EL (cell line): ENCODE data around the gene ZNF598.
A peak's percentile ranks its signal among the peaks of the same experiment; 100 is the strongest.

ENCODE experiments used
- DNase-seq: peaks from one replicate; pipeline ENCODE4 v3.0.0-alpha.2; 2016

ZNF598 gene

DNA sequence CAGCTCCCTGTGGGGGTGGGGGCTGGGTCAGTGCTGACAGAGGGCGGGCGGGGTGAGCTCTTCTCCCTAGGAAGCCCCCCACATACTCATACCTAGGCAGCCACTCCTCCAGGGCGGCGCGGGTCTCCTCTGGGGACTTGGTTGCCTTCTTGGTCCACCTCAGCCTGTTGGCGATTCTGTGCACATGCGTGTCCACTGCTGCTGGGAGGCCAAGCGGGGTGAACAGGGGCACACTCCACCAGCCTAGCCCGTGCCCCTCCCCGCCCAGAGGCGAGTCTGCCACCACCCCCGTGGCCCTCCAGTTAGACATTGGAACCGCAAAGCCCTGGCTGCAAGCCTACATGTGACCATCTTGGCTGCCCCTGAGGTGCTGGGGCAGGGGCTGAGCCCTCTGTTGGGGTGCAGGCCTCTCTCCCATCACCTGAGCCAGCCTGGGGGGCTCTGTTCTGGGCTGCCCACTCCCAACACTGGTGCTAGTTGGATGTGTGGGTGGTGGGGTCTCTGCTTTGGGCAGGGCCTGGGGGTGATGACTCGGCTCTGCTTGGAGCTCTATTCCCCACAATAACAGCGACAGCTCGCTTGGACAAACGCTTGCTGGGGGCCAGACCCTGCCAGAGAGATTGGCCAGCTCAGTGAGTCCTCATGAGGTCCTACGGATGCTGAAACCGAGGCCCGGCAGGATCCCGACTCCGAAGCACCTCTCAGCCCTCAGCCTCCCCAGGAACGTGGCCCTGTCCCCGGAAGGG is 30.6 kb upstream of the ZNF598 start:
- no peak for DNase-seq

DNA sequence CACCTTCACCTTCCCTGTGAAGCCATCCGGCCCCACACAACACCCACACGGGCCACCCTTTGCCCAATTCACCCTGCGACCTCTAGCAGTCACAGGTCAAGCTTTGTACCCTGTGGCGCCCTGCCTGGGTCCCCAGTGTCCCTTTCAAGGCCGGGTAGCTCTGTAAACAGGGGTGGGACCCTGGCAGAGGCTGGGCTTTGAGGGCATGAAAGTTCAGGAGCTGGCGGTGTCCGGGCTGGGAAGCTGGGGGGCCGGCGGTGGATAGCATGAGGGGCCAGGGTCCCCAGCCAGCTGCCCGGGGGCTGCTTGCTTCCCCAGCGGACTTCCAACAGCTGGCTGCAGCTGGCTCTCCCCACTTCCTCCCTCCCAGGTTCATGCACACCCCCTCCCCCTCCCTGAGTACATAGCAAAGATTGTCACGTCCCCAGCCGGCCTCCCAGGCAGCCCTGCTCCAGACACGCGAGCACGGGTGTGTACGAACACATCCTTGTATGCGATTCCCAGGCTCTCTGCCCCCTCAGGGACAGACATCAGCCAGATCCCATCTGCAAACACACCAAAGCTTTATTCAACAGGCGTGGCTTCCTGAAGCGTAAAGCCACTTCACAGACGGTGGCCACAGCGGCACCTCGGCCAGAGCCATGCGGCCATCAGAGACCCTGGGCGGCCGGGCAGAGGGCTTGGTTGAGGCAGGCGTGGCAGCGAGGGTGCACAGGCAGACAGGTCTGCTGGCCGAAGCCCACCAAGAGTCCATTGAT is 29.8 kb upstream of the ZNF598 start:
- DNase-seq: no peak

DNA sequence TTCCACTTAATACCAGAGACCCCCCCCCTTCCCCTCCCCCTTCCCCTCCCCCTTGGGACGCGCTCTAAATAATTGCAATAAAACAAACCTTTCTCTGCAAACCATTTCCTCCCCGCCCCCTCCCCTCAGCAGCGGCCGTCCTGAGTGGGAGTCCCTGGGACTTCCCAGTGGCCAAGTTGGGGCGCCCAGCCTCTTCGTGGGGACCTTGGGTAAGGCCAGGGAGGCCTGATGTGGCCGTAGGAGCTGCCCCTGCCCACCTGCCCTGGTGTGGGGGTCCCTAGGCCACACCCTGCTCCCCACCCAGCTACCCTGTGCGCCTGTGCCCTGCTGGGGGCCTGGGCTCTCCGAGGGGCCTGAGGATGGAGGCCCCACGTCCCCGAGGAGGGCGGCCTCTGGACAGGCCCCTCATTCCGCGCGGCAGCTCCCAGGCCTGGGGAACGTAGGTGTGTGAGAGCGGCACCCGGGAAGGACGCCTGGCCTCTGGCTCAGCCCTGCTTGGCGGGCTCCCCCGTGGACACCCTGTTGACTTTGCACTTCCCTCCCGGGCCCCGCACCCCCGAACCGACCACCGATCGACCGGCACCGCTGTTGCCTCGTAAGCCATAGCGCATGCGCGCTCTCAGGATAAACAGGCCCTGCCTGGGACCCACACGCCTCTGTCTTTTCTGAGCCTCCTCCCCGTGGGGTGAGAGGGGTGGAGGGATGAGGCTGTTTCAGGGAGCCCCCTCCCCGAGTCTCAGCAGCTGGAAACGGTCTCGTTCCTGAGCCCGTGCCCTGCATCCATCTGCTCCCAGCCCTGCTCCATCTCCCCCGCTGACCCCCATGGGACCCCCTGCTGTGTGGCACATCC is 29.0 kb upstream of the ZNF598 start:
- DNase-seq: no peak

DNA sequence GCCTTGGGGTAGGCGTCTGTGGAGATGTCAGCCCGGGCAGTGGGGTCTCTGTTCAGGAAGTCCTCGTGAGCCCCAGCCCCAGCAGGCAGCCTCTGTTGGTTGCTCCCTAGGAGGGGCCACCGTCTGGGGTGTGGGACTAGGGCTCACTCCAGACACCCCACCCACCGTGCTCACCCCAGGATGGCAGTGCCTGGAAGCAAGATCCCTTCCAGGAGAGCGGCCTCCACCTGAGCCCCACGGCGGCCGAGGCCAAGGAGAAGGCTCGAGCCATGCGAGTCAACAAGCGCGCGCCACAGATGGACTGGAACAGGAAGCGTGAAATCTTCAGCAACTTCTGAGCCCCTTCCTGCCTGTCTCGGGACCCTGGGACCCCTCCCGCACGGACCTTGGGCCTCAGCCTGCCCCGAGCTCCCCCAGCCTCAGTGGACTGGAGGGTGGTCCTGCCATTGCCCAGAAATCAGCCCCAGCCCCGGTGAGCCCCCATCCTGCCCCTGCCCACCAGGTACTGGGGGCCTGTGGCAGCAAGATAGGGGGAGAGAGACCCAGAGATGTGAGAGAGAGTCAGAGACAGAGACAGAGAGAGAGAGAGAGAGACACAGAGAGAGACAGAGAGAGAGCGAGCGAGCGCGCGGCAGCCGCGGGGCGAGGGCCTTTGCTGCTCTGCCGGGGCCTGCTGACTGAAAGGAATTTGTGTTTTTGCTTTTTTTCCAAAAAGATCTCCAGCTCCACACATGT is 28.2 kb upstream of the ZNF598 start:
- no peak for DNase-seq

DNA sequence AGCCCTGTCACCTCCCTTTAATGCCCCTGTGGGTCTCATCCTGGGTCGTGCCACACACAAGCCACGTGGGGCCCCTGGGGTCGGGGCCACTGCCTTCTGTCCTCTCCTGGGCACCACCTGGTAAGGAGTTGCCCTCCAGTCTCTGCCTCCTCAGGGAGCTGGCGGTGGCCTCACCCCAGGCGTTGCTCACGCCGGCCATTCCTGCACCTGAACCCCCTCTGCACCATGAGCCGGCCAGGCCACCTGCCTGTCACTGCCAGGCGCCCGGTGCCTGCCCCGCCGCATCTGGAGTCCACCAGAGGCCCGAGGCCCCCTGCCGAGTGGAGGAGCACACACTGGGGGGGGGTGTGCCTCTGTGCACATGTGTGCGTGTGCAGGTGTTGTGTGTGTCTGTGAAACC is 27.5 kb upstream of the ZNF598 start:
- no peak for DNase-seq

DNA sequence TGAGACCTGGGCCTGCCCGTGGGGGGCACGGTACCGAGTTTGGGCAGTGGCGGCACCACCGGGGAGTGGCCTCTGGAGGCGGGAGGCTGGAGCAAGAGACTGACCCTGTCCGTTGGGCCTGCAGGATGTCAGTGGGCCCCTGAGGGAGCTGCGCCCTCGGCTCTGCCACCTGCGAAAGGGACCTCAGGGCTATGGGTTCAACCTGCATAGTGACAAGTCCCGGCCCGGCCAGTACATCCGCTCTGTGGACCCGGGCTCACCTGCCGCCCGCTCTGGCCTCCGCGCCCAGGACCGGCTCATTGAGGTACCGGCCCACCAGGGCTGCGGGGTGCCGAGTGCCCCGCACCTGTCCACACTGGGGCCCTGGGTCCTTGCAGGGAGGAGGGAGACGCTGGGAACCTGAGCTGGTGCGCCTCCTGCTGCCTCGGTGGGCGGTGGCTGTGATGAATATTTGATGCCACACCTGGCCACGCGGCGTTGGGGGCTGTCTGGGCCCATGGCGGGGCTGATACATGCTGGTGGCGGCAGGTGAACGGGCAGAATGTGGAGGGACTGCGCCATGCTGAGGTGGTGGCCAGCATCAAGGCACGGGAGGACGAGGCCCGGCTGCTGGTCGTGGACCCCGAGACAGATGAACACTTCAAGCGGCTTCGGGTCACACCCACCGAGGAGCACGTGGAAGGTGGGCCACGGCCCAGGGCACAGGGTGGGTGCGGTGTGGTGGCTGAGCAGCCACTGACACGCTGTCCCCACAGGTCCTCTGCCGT is 26.8 kb upstream of the ZNF598 start:
- DNase-seq: no peak

DNA sequence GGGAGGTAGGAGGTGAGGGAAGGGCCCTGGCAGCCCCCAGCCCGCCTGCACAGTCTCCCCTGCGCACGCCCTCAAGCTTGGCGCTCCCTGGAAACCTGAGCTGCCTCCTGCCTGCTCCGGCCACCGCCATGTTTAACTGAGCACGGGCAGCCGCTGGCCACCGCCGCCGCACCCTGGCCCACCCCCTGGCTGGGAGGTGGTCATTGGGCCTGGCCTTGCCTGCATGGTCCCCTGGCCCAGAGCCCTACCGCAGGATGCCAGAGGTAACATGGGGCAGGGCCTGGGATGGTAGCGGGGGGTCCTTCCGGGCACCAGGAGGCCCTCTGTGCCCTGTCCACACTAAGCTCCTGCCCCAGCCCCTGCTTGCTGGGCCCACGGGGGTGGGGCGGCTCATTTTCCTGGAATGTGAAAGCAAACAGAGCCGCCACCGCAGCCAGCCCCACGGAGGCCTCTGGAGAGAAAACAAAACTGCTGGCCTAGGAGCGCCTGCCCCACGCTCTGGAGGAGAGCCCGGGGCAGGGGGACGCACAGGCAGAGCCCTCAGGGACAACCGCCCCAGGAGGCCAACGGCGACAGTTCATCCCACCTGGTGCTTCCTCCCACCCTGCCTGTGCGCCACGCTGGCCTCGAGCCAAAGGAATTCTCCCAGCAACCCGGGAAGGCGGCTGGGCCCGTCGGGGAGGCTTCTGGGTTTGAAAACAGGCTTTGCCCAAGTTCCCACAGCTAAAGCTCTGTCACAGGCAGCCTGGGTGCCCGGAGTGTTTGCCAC is 26.0 kb upstream of the ZNF598 start:
- DNase-seq: peak; percentile 96

DNA sequence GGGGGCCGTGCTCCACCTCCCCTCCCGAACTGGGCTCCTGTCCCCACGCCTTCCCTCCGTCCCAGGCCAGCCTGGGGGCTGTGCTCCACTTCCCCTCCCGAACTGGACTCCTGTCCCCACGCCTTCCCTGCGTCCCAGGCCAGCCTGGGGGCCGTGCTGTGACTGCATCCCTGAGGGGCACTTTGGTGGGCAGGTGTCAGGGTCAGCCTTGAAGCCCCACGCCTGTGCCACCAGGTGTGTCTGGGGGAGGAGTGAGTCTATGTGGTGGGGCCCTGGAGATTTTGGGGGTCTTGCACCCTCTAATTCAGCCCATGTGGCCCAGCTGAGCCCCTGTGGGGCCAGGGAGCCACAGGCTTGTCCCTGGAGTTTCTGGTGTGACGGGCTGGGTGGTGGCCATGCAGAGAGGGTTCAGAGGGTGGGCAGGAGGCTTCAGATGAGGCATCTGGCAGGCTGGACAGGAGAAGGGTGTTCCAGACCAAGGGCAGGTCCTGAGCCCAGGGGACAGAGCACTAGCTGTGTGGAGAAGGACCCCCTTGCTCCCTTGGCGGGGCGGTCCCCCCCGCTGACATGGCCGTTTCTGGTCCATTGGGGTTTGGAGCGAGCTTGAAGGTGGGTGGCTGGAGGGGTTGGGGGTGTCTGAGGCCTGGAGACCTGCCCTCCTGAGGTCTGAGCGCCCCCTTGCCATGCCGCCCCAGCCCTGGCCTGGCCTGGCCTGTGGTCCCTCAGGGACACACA is 25.2 kb upstream of the ZNF598 start:
- no peak for DNase-seq

DNA sequence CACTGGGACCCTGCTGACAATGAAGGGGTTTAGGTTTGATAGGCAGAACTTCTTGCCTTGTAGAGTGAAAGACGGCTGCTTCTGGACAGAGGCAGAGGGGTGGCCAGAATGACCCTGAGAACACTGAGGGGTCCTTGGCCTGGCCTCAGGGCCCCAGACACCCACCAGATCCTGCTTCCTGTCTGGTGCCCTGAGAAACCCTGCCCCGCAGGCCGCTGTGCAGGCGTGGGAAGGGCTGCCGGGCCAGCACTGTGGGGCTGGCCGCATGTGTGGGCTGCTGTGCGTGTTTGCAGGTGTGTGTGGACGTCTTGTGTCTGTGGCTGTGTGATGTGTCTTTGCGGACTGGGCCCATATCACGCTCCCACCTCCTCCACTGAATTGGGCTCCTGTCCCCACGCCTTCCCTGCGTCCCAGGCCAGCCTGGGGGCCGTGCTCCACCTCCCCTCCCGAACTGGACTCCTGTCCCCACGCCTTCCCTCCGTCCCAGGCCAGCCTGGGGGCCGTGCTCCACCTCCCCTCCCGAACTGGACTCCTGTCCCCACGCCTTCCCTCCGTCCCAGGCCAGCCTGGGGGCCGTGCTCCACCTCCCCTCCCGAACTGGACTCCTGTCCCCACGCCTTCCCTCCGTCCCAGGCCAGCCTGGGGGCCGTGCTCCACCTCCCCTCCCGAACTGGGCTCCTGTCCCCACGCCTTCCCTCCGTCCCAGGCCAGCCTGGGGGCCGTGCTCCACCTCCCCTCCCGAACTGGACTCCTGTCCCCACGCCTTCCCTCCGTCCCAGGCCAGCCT is 24.5 kb upstream of the ZNF598 start:
- peak; percentile 48 for DNase-seq

DNA sequence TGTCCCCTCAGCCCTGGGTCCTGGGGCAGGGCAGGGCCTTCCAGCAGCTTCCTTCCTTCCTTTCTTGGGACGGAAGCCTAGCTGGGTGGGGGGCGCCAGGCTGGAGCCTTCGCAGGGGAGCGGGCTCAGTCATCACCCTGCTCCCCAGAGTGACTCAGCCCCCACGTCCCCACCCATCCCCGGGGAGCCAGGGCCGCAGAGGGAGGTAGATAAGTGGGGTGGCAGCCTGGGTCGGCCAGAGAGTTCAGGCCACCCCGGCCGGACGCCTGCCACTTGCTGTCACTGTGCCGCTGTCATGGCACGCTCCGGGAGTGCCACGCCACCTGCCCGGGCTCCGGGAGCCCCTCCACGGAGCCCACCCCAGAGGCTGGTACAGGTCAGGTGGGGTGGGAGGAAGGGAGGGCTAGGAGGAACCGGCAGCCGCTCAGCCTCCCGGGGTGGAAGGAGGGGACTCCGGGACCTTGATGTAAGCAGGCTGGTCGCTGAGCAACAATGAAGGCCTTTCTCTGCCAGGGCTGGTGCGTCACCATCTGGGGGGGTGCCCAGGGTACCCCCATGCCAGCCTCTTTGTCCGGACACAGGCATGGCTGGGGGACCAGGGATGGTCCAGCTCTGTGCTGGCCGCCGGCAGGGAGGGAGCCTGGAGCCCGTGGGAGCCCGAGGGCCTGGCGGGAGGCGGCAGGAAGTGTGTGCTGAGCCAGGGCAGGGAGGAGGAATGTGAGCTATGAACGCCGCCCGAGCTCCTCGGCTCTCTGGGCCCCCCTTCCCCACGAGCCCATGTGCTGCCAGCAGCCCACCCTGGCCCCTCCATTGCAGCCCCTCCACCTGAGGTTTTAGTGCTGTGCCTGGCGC is 23.7 kb upstream of the ZNF598 start:
- DNase-seq: peak; percentile 80

DNA sequence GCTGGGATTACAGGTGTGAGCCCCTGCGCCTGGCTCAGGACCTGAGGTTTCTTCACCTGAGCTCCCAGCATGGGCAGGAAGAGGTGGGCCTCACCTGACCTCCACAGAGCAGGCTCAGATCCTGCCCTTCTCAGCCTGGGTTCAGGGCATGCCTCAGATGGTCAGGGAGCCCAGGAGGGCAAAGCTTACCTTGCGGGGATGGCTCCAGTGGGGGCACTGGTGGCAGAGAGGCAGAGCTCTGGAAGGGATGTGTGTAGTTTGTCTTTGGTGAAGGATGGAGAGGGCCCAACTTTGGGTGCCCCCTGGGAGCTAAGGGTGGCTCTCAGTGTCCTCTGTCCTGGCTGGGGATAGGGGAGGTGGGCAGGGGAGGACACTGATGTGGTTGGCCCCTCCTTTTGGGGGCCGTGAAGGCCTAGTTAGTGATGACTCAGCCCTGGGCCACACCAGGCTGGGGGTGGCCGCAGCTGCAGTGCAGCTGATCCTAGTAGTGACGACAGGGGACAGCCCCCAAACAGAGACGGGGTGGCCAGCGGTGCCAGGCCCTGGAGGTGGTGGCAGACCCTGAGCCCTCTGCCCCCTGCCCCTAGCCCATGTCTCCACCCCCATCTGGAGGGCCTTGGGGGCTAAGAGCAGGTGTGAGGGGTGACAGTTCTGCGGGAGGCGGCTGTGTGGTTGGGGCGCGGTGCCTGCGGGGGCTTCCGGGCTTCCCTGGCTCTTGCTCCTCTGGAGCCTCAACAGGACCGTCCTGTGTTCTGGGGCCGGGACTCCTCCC is 22.9 kb upstream of the ZNF598 start:
- DNase-seq: peak; percentile 55

DNA sequence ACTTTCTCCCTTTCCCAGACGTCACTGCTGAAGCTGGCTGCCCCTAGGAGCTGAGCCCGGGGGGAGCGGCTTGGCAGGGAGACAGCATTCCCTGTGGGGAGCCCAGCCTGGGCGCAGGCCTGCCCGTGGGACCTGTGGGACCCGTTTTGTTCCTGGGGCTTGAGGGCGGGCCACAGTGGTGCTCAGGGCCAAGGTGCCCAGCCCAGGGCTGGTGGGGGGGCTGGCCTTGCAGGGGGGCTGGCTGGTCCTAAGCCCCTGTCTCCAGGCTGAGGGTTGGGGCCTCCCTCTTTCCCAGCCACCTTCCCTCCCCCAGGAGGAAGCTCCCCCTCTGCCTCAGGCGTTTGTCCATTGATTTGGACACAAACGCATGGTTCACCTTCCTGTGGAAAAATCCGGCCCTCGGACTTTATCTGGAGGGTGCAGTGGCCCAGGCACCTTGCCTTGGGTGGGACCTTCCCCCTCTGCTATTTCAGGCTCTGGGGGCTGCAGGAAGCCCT is 21.5 kb upstream of the ZNF598 start:
- no peak for DNase-seq

DNA sequence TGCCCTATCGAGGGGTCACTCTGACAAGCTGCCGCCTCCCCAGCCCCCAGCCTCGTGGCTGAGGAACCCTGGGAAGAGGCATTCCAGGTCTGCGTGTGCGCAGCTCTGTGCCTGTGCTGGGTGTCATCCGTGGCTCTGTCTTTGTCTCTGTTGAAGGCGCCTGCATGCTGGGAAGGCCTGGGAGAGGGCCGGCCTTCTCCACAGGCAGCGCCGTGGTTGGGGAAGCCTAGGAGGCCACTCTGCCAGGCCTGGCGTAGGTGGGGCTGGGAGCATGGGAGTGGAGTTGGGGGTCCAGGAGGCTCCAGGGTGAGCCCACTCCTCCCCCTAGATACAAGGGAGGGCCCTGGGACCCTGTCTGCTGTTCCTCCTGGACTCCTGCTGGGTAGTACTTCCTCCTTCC is 20.4 kb upstream of the ZNF598 start:
- DNase-seq: no peak

DNA sequence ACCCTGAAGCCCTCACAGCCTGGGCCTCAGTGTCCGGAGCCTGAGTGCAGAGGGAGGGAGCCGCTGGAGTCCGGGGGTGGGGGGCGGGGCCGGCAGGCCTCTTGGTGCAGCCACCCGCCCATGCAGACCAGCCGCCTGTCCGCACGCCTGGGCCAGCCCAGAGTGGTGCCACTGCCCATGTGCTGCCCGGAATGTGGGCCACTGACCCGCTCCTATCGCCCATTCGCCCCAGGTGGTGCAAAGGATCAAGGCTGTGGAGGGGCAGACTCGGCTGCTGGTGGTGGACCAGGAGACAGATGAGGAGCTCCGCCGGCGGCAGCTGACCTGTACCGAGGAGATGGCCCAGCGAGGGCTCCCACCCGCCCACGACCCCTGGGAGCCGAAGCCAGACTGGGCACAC is 19.7 kb upstream of the ZNF598 start:
- no peak for DNase-seq

DNA sequence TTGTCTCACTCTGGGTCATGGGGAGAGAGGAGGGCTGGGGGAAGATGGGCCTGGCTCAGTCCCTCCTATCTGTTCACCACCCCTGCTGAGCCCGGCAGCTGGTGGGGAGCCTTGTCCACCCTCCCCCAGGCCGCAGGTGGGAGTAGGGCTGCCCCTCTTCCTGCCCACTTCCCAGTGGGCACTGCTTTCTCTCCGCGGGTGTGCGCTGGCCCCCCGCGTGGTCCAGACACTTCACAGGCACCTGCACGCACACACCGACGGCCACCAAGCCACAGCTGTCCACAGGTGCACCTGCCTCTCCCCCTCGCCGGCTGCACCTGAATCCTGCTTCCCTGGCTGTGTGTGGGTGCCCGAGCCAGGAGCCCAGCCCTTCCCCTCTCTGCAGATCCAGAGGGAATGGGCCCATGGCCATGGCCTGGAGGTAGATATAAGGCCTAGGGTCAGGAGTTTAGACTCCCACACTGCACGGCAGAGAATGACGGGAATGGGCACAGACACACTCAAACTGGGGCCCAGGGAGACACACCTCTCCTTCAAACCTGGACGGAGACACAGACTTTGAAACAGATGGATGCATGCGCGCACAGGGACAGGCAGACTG is 19.1 kb upstream of the ZNF598 start:
- no peak for DNase-seq

DNA sequence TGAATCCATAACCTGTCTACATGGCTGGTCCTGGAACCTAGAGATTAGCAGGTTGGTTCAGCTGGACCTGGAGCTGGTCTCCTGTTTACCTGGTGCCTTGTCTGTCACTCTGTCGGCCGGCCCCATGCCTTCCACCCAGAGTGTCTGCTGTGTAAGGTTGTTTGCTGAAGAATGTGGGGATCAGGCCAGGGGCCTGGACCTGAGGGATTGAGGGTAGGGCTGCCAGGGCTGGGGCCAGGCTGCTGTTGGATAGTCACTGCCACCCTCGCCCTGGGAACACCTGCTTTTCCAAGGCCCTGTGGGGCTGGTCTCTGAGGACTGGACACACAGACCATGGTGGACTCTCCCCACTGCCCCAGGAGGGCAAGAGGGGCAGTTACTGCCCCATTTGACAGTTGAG is 18.5 kb upstream of the ZNF598 start:
- no peak for DNase-seq
